DOHH2 (cell line): ENCODE results near the gene DUSP1.
A peak's percentile ranks its signal among the peaks of the same experiment; 100 is the strongest.

ENCODE experiments used
- H3F3A ChIP-seq: fragments of 200-600 bp; sonication (generic), shearing (Covaris generic); 2 replicates; pipeline ENCODE4 v1.6.0; 2016; ENCODE audit warnings: antibody characterized with exemption, mild to moderate bottlenecking; ENCODE audit not compliant: control insufficient read depth, insufficient read depth
- H3K27ac ChIP-seq: fragments of 200-600 bp; sonication (generic); 2 replicates; pipeline ENCODE4 v1.5.1; 2014; ENCODE audit warnings: low read depth, mild to moderate bottlenecking, low read length, moderate library complexity
- H3K27me3 ChIP-seq: fragments of 200-600 bp; sonication (generic); 2 replicates; pipeline ENCODE4 v1.6.1; 2014; ENCODE audit warnings: mild to moderate bottlenecking, low read length, mixed read lengths; ENCODE audit not compliant: control insufficient read depth
- H3K36me3 ChIP-seq: fragments of 200-600 bp; sonication (generic); 2 replicates; pipeline ENCODE4 v1.6.1; 2014; ENCODE audit warnings: mild to moderate bottlenecking, low read length, moderate library complexity, mixed read lengths; ENCODE audit not compliant: control insufficient read depth
- H3K4me1 ChIP-seq: fragments of 200-600 bp; sonication (generic); 2 replicates; pipeline ENCODE4 v1.6.1; 2014; ENCODE audit warnings: mild to moderate bottlenecking, low read length, mixed read lengths; ENCODE audit not compliant: control insufficient read depth
- H3K4me2 ChIP-seq: fragments of 200-600 bp; sonication (generic); 2 replicates; pipeline ENCODE4 v1.6.0; 2014; ENCODE audit warnings: mild to moderate bottlenecking, low read length, moderate library complexity
- H3K4me3 ChIP-seq: fragments of 200-600 bp; sonication (generic); 2 replicates; pipeline ENCODE4 v1.5.1; 2014; ENCODE audit warnings: mild to moderate bottlenecking, low read length, mixed read lengths
- H3K79me2 ChIP-seq: fragments of 200-600 bp; sonication (generic); 2 replicates; pipeline ENCODE4 v1.6.1; 2014; ENCODE audit warnings: mild to moderate bottlenecking, low read length, mixed read lengths; ENCODE audit not compliant: control insufficient read depth
- H3K9me2 ChIP-seq: fragments of 200-600 bp; sonication (generic); replicated peaks from 2 replicates; pipeline ENCODE4 v1.6.1; 2014; ENCODE audit warnings: mild to moderate bottlenecking, low read length, mixed read lengths; ENCODE audit not compliant: control insufficient read depth
- H3K9me3 ChIP-seq: fragments of 200-600 bp; sonication (generic); 2 replicates; pipeline ENCODE4 v1.6.1; 2014; ENCODE audit warnings: antibody characterized with exemption, low read length, mixed read lengths; ENCODE audit not compliant: control insufficient read depth, insufficient read depth
- H4K20me1 ChIP-seq: fragments of 200-600 bp; sonication (generic); 2 replicates; pipeline ENCODE4 v1.6.0; 2014; ENCODE audit warnings: low read depth, mild to moderate bottlenecking, antibody characterized with exemption, low read length, moderate library complexity; ENCODE audit not compliant: control insufficient read depth, insufficient read depth
- CTCF ChIP-seq: fragments of 200-600 bp; sonication (generic); IDR thresholded peaks from one replicate; pipeline ENCODE4 v1.5.1; 2014; ENCODE audit warnings: antibody characterized with exemption, mild to moderate bottlenecking, low read depth, low read length; ENCODE audit not compliant: poor library complexity, severe bottlenecking
- EZH2phosphoT487 ChIP-seq: fragments of 200-600 bp; sonication (generic); IDR thresholded peaks from 2 replicates; pipeline ENCODE4 v1.6.1; 2017; ENCODE audit warnings: borderline replicate concordance, mild to moderate bottlenecking, antibody characterized with exemption, low read length, moderate library complexity, mixed read lengths

The DUSP1 gene

GRCh38 chr5:172764861-172765765 lies 5.9 kb downstream of the DUSP1 start:
- H4K20me1 ChIP-seq: no peaks in the 10 kb centered on the region
- no peaks in the 10 kb centered on the region for H3K9me3 ChIP-seq
- peaks cover 2% of the 10 kb centered on the region; the same call in 1 of the 2 replicates for H3K79me2 ChIP-seq
- H3K9me2 ChIP-seq: no peaks in the 10 kb centered on the region
- TF ChIP-seq EZH2phosphoT487 (no peak), CTCF (no peak)
- peaks cover 3% of the 10 kb centered on the region; the same call in 1 of the 2 replicates for H3F3A ChIP-seq
- peak overlapping the region; percentile 98 for H3K4me2 ChIP-seq
- H3K27ac ChIP-seq: no peak overlapping the region
- peaks cover 21% of the 10 kb centered on the region for H3K4me1 ChIP-seq
- H3K36me3 ChIP-seq: peaks cover 9% of the 10 kb centered on the region; the same call in 1 of the 2 replicates
- peak overlapping the region; percentile 84 for H3K4me3 ChIP-seq
- H3K27me3 ChIP-seq: peaks cover 7% of the 10 kb centered on the region

GRCh38 chr5:172763120-172763464 lies 7.9 kb downstream of the DUSP1 start:
- H3K27ac ChIP-seq: no peak overlapping the region
- H3K9me3 ChIP-seq: no peaks in the 10 kb centered on the region
- H3K27me3 ChIP-seq: peaks cover 6% of the 10 kb centered on the region; the same call in 1 of the 2 replicates
- H4K20me1 ChIP-seq: no peaks in the 10 kb centered on the region
- H3K4me1 ChIP-seq: peaks cover 17% of the 10 kb centered on the region
- H3K79me2 ChIP-seq: no peaks in the 10 kb centered on the region
- H3K36me3 ChIP-seq: peaks cover under 1% of the 10 kb centered on the region; the same call in 1 of the 2 replicates
- no peaks in the 10 kb centered on the region for H3K9me2 ChIP-seq
- no peak overlapping the region for H3K4me2 ChIP-seq
- H3F3A ChIP-seq: peaks cover 1% of the 10 kb centered on the region; the same call in 1 of the 2 replicates
- no peak overlapping the region for H3K4me3 ChIP-seq
- TF ChIP-seq CTCF (no peak), EZH2phosphoT487 (no peak)

GRCh38 chr5:172762214-172763119 lies 8.5 kb downstream of the DUSP1 start:
- Histone ChIP-seq H3K79me2 (no peaks in the 10 kb centered on the region), H3K36me3 (no peaks in the 10 kb centered on the region), H3K4me2 (no peak overlapping the region), H3K9me3 (no peaks in the 10 kb centered on the region), H3K4me1 (peaks cover 17% of the 10 kb centered on the region), H3K9me2 (no peaks in the 10 kb centered on the region), H3K27me3 (peaks cover 7% of the 10 kb centered on the region; the same call in 1 of the 2 replicates), H3K27ac (no peak overlapping the region), H4K20me1 (no peaks in the 10 kb centered on the region), H3F3A (no peaks in the 10 kb centered on the region; the same call in 1 of the 2 replicates), H3K4me3 (no peak overlapping the region)
- TF ChIP-seq CTCF (no peak), EZH2phosphoT487 (no peak)
